Fibroblast of pulmonary artery (primary cell): ENCODE results near the gene TIMMDC1.

Experiments
- DNase-seq: peaks from one replicate; pipeline ENCODE4 v3.0.0-alpha.2; 2010; ENCODE audit warnings: low read depth
- H3K4me3 ChIP-seq: replicated peaks from 2 replicates; pipeline ENCODE4 v1.5.1; 2011; ENCODE audit warnings: low read depth, mild to moderate bottlenecking, control low read depth, low read length, moderate library complexity
- TF ChIP-seq, protein P1 (sequence below): IDR thresholded peaks from 2 replicates; pipeline ENCODE4 v1.5.1; 2011; ENCODE audit warnings: mild to moderate bottlenecking, control low read depth, low read length, inconsistent platforms; ENCODE audit errors: missing control alignments

The TIMMDC1 gene

DNA sequence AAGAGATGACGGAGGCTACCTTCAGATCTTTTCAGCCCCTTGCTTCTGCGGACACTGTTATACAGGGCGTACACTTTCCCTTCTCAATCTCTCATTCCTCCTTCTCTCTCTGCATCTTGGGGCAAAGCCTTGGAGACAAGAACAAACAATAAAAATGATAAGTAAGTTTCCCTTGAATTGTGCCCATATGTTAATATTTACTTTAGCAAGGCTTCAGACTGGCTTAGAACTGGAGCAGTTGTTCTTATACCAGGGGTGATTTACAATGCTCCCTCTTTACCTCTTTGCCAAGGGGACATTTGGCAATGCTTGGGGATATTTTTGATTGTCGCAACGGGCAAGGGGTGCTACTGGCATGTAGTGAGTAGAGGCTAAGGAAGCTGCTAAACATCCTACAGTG lies 29.4 kb downstream of the TIMMDC1 start:
- TF ChIP-seq, protein P1, sequence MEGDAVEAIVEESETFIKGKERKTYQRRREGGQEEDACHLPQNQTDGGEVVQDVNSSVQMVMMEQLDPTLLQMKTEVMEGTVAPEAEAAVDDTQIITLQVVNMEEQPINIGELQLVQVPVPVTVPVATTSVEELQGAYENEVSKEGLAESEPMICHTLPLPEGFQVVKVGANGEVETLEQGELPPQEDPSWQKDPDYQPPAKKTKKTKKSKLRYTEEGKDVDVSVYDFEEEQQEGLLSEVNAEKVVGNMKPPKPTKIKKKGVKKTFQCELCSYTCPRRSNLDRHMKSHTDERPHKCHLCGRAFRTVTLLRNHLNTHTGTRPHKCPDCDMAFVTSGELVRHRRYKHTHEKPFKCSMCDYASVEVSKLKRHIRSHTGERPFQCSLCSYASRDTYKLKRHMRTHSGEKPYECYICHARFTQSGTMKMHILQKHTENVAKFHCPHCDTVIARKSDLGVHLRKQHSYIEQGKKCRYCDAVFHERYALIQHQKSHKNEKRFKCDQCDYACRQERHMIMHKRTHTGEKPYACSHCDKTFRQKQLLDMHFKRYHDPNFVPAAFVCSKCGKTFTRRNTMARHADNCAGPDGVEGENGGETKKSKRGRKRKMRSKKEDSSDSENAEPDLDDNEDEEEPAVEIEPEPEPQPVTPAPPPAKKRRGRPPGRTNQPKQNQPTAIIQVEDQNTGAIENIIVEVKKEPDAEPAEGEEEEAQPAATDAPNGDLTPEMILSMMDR, result no peak
- no peak overlapping the region for H3K4me3 ChIP-seq
- no peak for DNase-seq

DNA sequence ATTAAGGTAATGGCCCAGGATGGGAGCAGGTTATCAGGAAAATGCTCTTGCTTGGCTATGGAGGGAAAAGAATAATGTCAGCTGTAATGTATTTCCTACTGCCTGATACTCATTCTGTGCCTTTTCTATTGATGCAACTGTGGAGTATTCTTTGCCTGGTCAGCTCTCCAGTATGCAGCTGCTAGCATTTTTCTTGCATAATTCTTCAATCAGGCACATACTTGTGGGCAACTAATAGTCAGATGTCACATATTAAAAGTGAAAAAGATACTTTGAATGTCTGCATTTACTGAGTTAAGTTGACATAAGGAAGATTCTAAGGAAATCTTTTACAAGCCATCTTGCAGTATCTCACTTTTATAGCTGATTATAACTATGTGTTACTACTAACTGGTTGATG lies 31.5 kb downstream of the TIMMDC1 start:
- TF ChIP-seq, protein P1, result no peak
- peak; percentile 43 for DNase-seq
- no peak overlapping the region for H3K4me3 ChIP-seq

DNA sequence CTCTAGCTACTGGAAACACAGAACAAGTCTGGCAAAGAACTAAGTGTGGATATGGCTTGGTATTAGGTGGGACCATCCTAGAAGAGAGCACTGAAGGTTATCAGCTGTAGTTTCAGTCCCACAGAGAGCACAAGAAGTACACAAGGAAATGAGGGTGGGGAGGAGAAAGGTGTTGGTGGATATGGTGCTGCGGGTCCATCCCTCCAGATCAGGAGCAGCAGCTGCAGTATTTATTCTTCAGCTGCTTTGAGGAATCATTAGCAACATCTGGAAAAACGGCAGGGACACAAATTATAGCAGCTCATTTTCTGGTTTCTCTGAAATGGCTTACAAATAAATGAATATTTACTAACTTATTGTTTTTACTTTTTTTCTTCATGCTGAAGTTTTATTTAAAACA lies 32.1 kb downstream of the TIMMDC1 start:
- no peak for DNase-seq
- no peak overlapping the region for H3K4me3 ChIP-seq
- TF ChIP-seq, protein P1, result no peak

DNA sequence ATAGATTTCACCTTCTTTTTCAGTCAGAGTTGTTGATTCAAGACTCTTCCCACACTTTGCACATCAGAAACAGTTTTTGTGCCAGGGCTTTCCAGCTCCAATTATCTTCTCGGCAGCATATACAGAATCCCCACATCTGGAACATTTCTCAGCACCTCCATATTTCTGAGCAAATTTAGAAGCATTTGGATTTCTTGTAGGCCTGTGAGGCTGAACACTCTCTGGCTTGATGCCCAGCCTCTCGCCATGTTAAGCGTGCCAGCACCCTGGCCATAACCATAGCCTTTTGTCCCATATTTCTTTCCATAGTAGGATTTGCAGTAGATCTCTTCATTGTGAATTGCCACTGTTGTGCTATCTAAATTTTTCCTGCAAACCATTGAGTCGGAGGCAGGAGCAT lies 32.8 kb downstream of the TIMMDC1 start:
- no peak overlapping the region for H3K4me3 ChIP-seq
- no peak for DNase-seq
- TF ChIP-seq, protein P1, result no peak

DNA sequence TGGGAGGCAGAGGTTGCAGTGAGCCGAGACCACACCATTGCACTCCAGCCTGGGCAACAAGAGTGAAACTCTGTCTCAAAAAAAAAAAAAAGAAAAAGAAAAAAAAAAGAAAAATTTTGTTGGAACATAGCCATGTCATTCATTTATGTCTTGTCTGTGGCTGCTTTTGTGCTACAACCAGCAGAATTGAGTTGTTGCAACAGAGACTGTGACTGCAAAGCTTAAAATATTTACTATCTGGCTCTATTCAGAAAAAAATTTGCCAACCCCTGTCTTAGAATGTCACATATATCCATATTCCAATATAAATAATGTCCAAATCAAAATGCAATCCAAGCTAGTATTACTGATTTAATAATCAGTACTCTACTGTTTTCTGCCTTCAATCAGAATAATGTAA lies 35.9 kb downstream of the TIMMDC1 start:
- TF ChIP-seq, protein P1, result no peak
- peak; percentile 12 for DNase-seq
- no peak overlapping the region for H3K4me3 ChIP-seq

DNA sequence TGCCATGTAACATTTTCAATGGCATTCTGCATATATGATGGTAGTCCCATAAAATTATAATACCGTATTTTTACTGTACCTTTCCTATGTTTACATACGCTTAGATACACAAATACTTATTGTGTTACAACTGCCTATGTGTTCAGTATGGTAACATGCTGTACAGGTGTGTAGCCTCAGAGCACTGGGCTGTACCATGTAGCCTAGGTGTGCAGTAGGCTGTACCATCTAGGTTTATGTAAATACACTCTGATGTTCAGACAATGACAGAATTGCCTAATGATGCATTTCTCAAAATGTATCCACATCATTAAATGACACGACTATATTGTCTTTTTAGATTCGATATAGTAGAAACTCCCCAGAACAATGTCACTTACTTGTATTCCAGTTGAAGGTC lies 38.4 kb downstream of the TIMMDC1 start:
- TF ChIP-seq, protein P1, result no peak
- DNase-seq, result no peak
- no peak overlapping the region for H3K4me3 ChIP-seq

DNA sequence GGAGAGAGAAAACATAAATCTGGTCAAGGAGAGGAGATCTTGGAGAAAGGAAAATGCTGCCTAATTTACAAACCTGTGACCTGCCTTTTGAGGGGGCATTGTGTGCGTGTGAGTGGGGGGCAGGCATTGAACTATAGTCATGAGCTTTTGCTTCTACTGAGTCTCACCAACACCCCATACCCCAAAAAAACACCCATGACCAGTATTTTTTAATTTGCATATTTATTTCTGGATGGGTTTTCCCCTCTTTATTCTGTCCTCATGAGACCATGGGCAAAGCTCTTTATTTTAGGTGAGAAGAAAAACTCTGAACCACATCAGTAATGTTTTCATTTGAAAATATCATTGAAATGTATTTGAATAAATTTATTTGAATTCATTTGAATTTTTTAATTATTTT lies 40.4 kb downstream of the TIMMDC1 start:
- TF ChIP-seq, protein P1, result no peak
- H3K4me3 ChIP-seq, result no peak overlapping the region
- DNase-seq, result no peak
